ENCODE results near the gene RPS6KA6. TPM values are rescaled to one million over a fixed set of nuclear protein-coding genes. Genes with fewer than 3 reads are reported as not detected.

RPS6KA6 gene
- total and polyA plus RNA-seq, 2 donors (not counting 1 experiment from before 2014, with no cell fraction given) = 0.37 to 0.59 TPM

- no peak overlapping the region for H3K9ac ChIP-seq (ENCODE audit: low read length)
- WGBS (ENCODE audit: insufficient coverage) = no CpG with 5 or more reads among the region's 1 CpG
- no peak overlapping the region for H3K27ac ChIP-seq (ENCODE audit: low read length in 2 of 2)
- H3K4me2 ChIP-seq (replicated peaks; ENCODE audit: low read depth, low read length, poor library complexity, severe bottlenecking) = no peak overlapping the region
- H3K36me3 ChIP-seq (replicated peaks in 1 of 2; ENCODE audit: control extremely low read depth in 1 of 2, control insufficient read depth in 1 of 2, extremely low read depth in 1 of 2, insufficient read depth in 2 of 2, low read length in 1 of 2) = no peaks in the 10 kb centered on the region
- DNase-seq (no peak), ATAC-seq (ENCODE audit: low read depth) (no peak)
- no peaks in the 10 kb centered on the region for H3K79me2 ChIP-seq (ENCODE audit: control insufficient read depth, insufficient read depth, low read length)
- no peaks in the 10 kb centered on the region for H3K27me3 ChIP-seq (replicated peaks in 1 of 4; ENCODE audit: control extremely low read depth in 1 of 4, control insufficient read depth in 3 of 4, insufficient read depth in 4 of 4, low read length in 3 of 4)
- H3K4me1 Mint-ChIP-seq = no peaks in the 10 kb centered on the region
- no peaks in the 10 kb centered on the region for H3K9me3 Mint-ChIP-seq (ENCODE audit: insufficient read depth)
- no peak overlapping the region for H3K4me3 Mint-ChIP-seq
- H3K9me3 ChIP-seq (ENCODE audit: control extremely low read depth in 1 of 3, control insufficient read depth in 2 of 3, insufficient read depth in 1 of 3, low read length in 2 of 3) = no peaks in the 10 kb centered on the region
- intact Hi-C loops (cut with micrococcal nuclease) = no loop called here
- no peak overlapping the region for H2AFZ ChIP-seq (ENCODE audit: insufficient read depth, low read depth, low read length, poor library complexity, severe bottlenecking)
- no peak overlapping the region for H3K4me3 ChIP-seq (ENCODE audit: control extremely low read depth in 1 of 5, extremely low read depth in 1 of 5, insufficient read depth in 1 of 5, low read depth in 2 of 5, low read length in 4 of 5)
- ChIA-PET POLR2A (no interaction called here), CTCF (no interaction called here)
- no peaks in the 10 kb centered on the region for H3K4me1 ChIP-seq (ENCODE audit: control insufficient read depth in 2 of 2, insufficient read depth in 2 of 2, low read length in 2 of 2)
- no peak overlapping the region for H3K27ac Mint-ChIP-seq
- no peak for TF ChIP-seq CTCF (IDR thresholded peaks at IDR 0.05)
- TF ChIP-seq EZH2 (IDR thresholded peaks at IDR 0.05; ENCODE audit: borderline replicate concordance, insufficient read depth, low read depth, low read length, poor library complexity, severe bottlenecking) = no peak
- H4K20me1 ChIP-seq (ENCODE audit: control insufficient read depth, insufficient read depth, low read length, poor library complexity, severe bottlenecking) = no peaks in the 10 kb centered on the region
- H3K27me3 Mint-ChIP-seq = no peaks in the 10 kb centered on the region
These were observed 22.3 kb downstream of the RPS6KA6 start for GRCh38 chrX:84165711-84166110.

DNA sequence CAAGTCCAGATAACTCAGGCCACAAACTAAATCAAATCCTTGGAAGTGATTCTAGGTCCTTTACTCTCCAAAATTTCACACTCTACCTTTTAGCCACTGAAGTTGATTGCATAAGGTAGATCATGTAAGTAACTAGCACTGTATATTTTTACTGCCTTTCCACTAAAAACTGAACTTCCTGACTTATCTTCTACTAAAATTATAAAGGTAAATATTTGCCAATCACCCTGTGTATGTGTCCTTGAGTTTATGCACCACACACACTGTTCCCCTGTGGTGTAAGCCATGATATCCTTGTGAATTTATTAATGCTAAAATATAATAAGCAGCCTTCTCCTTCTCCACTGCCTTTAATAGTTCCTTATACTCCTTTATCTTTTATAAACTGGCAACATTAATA lies 25.6 kb downstream of the RPS6KA6 start:
- Histone ChIP-seq H4K20me1 (ENCODE audit: control insufficient read depth, insufficient read depth, low read length, poor library complexity, severe bottlenecking) (no peaks in the 10 kb centered on the region), H2AFZ (ENCODE audit: insufficient read depth, low read depth, low read length, poor library complexity, severe bottlenecking) (no peak overlapping the region), H3K9me3 (ENCODE audit: control extremely low read depth in 1 of 3, control insufficient read depth in 2 of 3, insufficient read depth in 1 of 3, low read length in 2 of 3) (no peaks in the 10 kb centered on the region), H3K4me3 (ENCODE audit: control extremely low read depth in 1 of 5, extremely low read depth in 1 of 5, insufficient read depth in 1 of 5, low read depth in 2 of 5, low read length in 4 of 5) (no peak overlapping the region), H3K9ac (ENCODE audit: low read length) (no peak overlapping the region), H3K27ac (ENCODE audit: low read length in 2 of 2) (no peak overlapping the region), H3K4me2 (replicated peaks; ENCODE audit: low read depth, low read length, poor library complexity, severe bottlenecking) (no peak overlapping the region), H3K4me1 (ENCODE audit: control insufficient read depth in 2 of 2, insufficient read depth in 2 of 2, low read length in 2 of 2) (no peaks in the 10 kb centered on the region), H3K79me2 (ENCODE audit: control insufficient read depth, insufficient read depth, low read length) (no peaks in the 10 kb centered on the region), H3K27me3 (replicated peaks in 1 of 4; ENCODE audit: control extremely low read depth in 1 of 4, control insufficient read depth in 3 of 4, insufficient read depth in 4 of 4, low read length in 3 of 4) (no peaks in the 10 kb centered on the region), H3K36me3 (replicated peaks in 1 of 2; ENCODE audit: control extremely low read depth in 1 of 2, control insufficient read depth in 1 of 2, extremely low read depth in 1 of 2, insufficient read depth in 2 of 2, low read length in 1 of 2) (no peaks in the 10 kb centered on the region)
- POLR2A ChIA-PET = no interaction called here
- TF ChIP-seq EZH2 (IDR thresholded peaks at IDR 0.05; ENCODE audit: borderline replicate concordance, insufficient read depth, low read depth, low read length, poor library complexity, severe bottlenecking) = no peak
- TF ChIP-seq CTCF (IDR thresholded peaks at IDR 0.05) = no peak
- Mint-ChIP-seq H3K27ac (no peak overlapping the region), H3K27me3 (no peaks in the 10 kb centered on the region), H3K9me3 (ENCODE audit: insufficient read depth) (no peaks in the 10 kb centered on the region), H3K4me1 (no peaks in the 10 kb centered on the region), H3K4me3 (no peak overlapping the region)
- CTCF ChIA-PET = no interaction called here
- DNase-seq (no peak), ATAC-seq (ENCODE audit: low read depth) (no peak)
- intact Hi-C loops (cut with micrococcal nuclease) = no loop called here

All from B cell (primary cell).